Measurements from ENCODE around the gene SHTN1.

SHTN1 gene

DNA sequence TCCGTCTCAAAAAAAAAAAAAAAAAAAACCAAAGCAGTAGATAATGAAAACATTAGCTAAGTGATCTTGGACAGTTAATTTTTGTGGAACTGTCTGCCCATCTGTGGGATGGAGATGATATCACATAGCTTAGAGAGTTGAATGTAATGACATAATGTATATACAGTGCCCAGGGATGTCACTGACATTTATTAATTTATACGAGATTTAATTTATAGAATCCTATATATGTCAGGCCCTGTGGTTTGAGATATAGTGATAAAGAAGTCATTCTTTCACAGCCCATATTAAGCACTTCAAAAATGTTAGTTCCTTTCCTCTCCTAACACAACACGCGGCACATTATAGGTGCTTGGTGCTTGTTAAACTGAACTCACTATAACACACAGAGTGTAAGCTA lies 151.7 kb downstream of the SHTN1 start:
- no peak overlapping the region for H3K4me2 ChIP-seq
- H3K36me3 ChIP-seq: no peaks in the 10 kb centered on the region
- H3K27me3 ChIP-seq: no peaks in the 10 kb centered on the region
- TF ChIP-seq Cebpa-rat (IDR thresholded peaks at IDR 0.05): no peak
- no peak overlapping the region for H3K4me3 ChIP-seq
- H3K27ac ChIP-seq: no peak overlapping the region
- H3K9me3 ChIP-seq (replicated peaks in 1 of 11): peaks cover 23 to 35% (median 30%) of the 10 kb centered on the region in 11 experiments
- H3K4me1 ChIP-seq: no peaks in the 10 kb centered on the region
- no peak overlapping the region for H3K9ac ChIP-seq
- H4K20me1 ChIP-seq: no peaks in the 10 kb centered on the region

- no peaks in the 10 kb centered on the region for H3K27me3 ChIP-seq
- no peaks in the 10 kb centered on the region for H3K36me3 ChIP-seq
- H3K9me3 ChIP-seq (replicated peaks in 1 of 11): peaks cover 14 to 27% (median 21%) of the 10 kb centered on the region in 11 experiments; a peak in 19 of 22 replicates
- no peaks in the 10 kb centered on the region for H3K4me1 ChIP-seq
- H3K4me2 ChIP-seq: no peak overlapping the region
- no peaks in the 10 kb centered on the region for H4K20me1 ChIP-seq
- H3K9ac ChIP-seq: no peak overlapping the region
- H3K4me3 ChIP-seq: no peak overlapping the region
- H3K27ac ChIP-seq: no peak overlapping the region
- no peak for TF ChIP-seq Cebpa-rat (IDR thresholded peaks at IDR 0.05)
Observed at GRCh38 chr10:116852246-116852645, 152.7 kb downstream of the SHTN1 start.

DNA sequence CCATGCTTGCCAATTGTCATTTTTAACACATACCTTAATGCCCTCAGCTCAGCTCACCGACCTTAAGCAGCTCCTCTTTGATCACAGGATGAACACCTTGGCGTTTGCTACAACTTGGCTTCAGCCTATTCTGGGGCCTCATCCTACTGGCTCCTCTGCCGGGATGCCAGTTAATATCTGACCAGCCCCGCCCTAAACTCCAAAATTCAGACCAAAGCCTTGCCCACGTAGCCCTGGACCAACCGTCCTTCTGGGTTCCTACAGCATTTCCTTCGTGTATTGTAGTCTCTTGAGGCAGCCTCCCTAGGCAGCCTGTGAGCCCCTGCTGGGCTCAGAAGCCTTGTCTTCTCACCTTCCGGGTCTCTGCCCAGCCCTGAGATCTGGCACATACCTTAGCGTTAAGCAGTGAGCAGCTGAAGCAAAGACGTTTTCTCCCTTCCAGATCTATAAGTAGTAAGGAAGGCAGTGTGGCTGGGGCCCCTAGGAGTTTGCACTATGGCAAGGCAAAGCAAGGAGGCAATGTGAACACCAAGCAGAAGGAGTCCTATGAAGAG lies 154.9 kb downstream of the SHTN1 start:
- Histone ChIP-seq H3K27ac (no peak overlapping the region), H3K9ac (no peak overlapping the region), H3K27me3 (no peaks in the 10 kb centered on the region), H3K4me2 (no peak overlapping the region), H3K4me3 (no peak overlapping the region), H3K9me3 (replicated peaks in 1 of 11) (peaks cover 11 to 22% (median 17%) of the 10 kb centered on the region in 11 experiments; a peak in 18 of 22 replicates), H4K20me1 (no peaks in the 10 kb centered on the region), H3K36me3 (no peaks in the 10 kb centered on the region), H3K4me1 (no peaks in the 10 kb centered on the region)
- TF ChIP-seq Cebpa-rat (IDR thresholded peaks at IDR 0.05): no peak

DNA sequence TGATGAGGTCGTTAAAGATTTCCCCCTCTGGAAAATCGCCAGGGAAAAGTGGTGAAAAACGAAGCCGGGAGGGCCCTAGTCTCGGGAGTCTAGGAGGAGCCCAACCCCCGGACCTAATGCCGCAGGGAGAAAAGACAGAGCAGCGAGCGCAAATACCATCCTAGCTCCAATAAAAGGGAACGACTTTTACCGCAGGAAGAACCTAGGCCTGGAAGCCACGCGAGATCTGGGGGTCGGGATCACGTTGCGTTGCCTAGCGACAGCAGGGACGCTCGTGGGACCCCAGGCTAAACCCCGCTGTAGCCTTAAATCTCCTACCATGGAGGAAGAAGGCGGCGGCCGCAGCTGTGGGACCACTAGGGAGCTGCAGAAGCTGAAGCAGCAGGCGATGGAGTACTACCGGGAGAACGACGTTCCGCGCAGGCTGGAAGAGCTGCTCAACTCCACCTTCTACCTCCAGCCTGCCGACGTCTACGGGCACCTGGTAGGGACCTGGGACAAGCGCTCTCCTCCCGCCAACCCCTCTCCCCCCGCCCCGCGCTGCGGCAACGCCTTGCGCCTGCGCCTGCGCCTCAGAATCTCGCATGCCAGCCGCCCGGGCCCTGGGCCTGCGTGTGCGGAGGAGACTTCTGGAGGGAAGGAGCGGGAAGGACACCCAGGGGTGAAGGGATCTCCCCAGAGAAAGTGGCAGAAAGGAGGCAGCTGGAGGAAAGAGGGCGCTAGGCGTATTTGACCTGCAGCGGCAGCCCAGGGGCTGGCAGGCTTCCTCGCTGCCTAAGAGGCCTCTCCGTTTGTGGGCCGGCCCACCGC lies 155.5 kb downstream of the SHTN1 start, which contains the start of gene ENO4:
Gene ENO4 (plus strand): TSS at position 252 of the 810 bp plus-strand sequence. CDS start 68 bp downstream, at position 320.
- no peak within 1 kb of the TSS for H3K4me2 ChIP-seq
- no peak for TF ChIP-seq Cebpa-rat (IDR thresholded peaks at IDR 0.05)
- no peaks in the 10 kb centered on the region for H3K36me3 ChIP-seq
- H3K4me1 ChIP-seq: no peaks in the 10 kb centered on the region
- no peaks in the 10 kb centered on the region for H4K20me1 ChIP-seq
- H3K27me3 ChIP-seq: no peaks in the 10 kb centered on the region
- peaks cover 11 to 22% (median 17%) of the 10 kb centered on the region in 11 experiments; a peak in 18 of 22 replicates for H3K9me3 ChIP-seq (replicated peaks in 1 of 11)
- H3K9ac ChIP-seq: no peak within 1 kb of the TSS
- no peak within 1 kb of the TSS for H3K4me3 ChIP-seq
- no peak within 1 kb of the TSS for H3K27ac ChIP-seq

DNA sequence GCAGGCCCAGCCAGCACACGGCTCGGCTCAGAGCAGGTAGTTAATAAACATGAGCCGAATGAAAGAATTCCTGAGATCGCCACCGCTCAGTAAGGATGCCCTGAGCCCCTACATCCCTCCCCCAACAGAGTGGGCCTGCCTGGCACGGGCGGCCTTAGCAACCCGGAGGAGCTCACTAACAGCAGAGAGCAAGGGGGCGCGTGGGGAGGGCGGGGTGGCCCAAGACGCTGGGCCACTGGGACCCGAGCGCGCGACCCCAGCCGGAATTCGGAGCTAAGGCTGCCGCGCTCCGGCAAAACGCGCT lies 156.1 kb downstream of the SHTN1 start:
- no peaks in the 10 kb centered on the region for H3K36me3 ChIP-seq
- H3K4me2 ChIP-seq: no peak overlapping the region
- H3K27me3 ChIP-seq: no peaks in the 10 kb centered on the region
- H3K4me1 ChIP-seq: no peaks in the 10 kb centered on the region
- H3K9ac ChIP-seq: no peak overlapping the region
- H3K27ac ChIP-seq: no peak overlapping the region
- TF ChIP-seq Cebpa-rat (IDR thresholded peaks at IDR 0.05): no peak
- peaks cover 11 to 22% (median 17%) of the 10 kb centered on the region in 11 experiments; a peak in 18 of 22 replicates for H3K9me3 ChIP-seq (replicated peaks in 1 of 11)
- H3K4me3 ChIP-seq: no peak overlapping the region
- no peaks in the 10 kb centered on the region for H4K20me1 ChIP-seq

- Histone ChIP-seq H3K4me1 (no peaks in the 10 kb centered on the region), H3K36me3 (no peaks in the 10 kb centered on the region), H4K20me1 (no peaks in the 10 kb centered on the region), H3K9ac (no peak overlapping the region), H3K27me3 (no peaks in the 10 kb centered on the region), H3K4me2 (no peak overlapping the region), H3K27ac (no peak overlapping the region), H3K9me3 (replicated peaks in 1 of 11) (peaks cover 11 to 22% (median 17%) of the 10 kb centered on the region in 11 experiments; a peak in 18 of 22 replicates), H3K4me3 (no peak overlapping the region)
- no peak for TF ChIP-seq Cebpa-rat (IDR thresholded peaks at IDR 0.05)
Observed at GRCh38 chr10:116848032-116848943, 156.7 kb downstream of the SHTN1 start.

- Histone ChIP-seq H3K4me1 (no peaks in the 10 kb centered on the region), H3K27ac (no peak overlapping the region), H3K4me3 (no peak overlapping the region), H3K27me3 (no peaks in the 10 kb centered on the region), H3K36me3 (no peaks in the 10 kb centered on the region), H3K9me3 (replicated peaks in 1 of 11) (peaks cover 11 to 19% (median 16%) of the 10 kb centered on the region in 11 experiments; a peak in 18 of 22 replicates), H3K9ac (no peak overlapping the region), H4K20me1 (no peaks in the 10 kb centered on the region), H3K4me2 (no peak overlapping the region)
- no peak for TF ChIP-seq Cebpa-rat (IDR thresholded peaks at IDR 0.05)
Observed at GRCh38 chr10:116845823-116846222, 159.2 kb downstream of the SHTN1 start.

GRCh38 chr10:116840389-116841075 lies 164.5 kb downstream of the SHTN1 start:
- Histone ChIP-seq H3K27ac (no peak overlapping the region), H3K27me3 (no peaks in the 10 kb centered on the region), H3K9me3 (replicated peaks in 1 of 11) (no peaks in the 10 kb centered on the region), H3K36me3 (no peaks in the 10 kb centered on the region), H4K20me1 (no peaks in the 10 kb centered on the region), H3K9ac (no peak overlapping the region), H3K4me1 (peaks cover 0 to 7% (median 2%) of the 10 kb centered on the region in 10 experiments; a peak in 5 of 20 replicates), H3K4me3 (no peak overlapping the region), H3K4me2 (no peak overlapping the region)
- no peak for TF ChIP-seq Cebpa-rat (IDR thresholded peaks at IDR 0.05)
